Neuronal stem cell (in vitro differentiated cells): Measurements from ENCODE around the gene EFCAB11.

Source experiments
- DNase-seq: peaks from one replicate; pipeline ENCODE4 v3.0.0-alpha.2; 2013; ENCODE audit warnings: low spot score
- H2AFZ ChIP-seq: one replicate; pipeline ENCODE4 v1.6.1; 2013; ENCODE audit warnings: mild to moderate bottlenecking, low read length, inconsistent platforms
- H2AK5ac ChIP-seq: 2 replicates; pipeline ENCODE4 v1.6.1; 2013; ENCODE audit warnings: low read depth, mild to moderate bottlenecking, inconsistent platforms, low read length, moderate library complexity, mixed read lengths
- H2BK120ac ChIP-seq: 2 replicates; pipeline ENCODE4 v1.6.1; 2013; ENCODE audit warnings: low read depth, mild to moderate bottlenecking, inconsistent platforms, low read length, moderate library complexity, mixed read lengths
- H2BK12ac ChIP-seq: one replicate; pipeline ENCODE4 v1.6.1; 2013; ENCODE audit warnings: low read length, inconsistent platforms
- H2BK15ac ChIP-seq: 2 replicates; pipeline ENCODE4 v1.6.1; 2013; ENCODE audit warnings: mild to moderate bottlenecking, low read length, inconsistent platforms, mixed read lengths
- H2BK5ac ChIP-seq: one replicate; pipeline ENCODE4 v1.6.1; 2013; ENCODE audit warnings: inconsistent platforms, mild to moderate bottlenecking, low read length, moderate library complexity
- H3K14ac ChIP-seq: one replicate; pipeline ENCODE4 v1.6.1; 2013; ENCODE audit warnings: low read length, inconsistent platforms
- H3K18ac ChIP-seq: 2 replicates; pipeline ENCODE4 v1.6.1; 2013; ENCODE audit warnings: low read length, inconsistent platforms
- H3K23ac ChIP-seq: 2 replicates; pipeline ENCODE4 v1.6.1; 2013; ENCODE audit warnings: low read depth, mild to moderate bottlenecking, mixed read lengths, low read length, inconsistent platforms; ENCODE audit not compliant: poor library complexity
- H3K27ac ChIP-seq: replicated peaks from 3 replicates; pipeline ENCODE4 v1.5.1; 2013; ENCODE audit warnings: low read length, inconsistent platforms
- H3K27me3 ChIP-seq, 3 experiments: 2 replicates each; pipeline ENCODE4 v1.6.1; 2013; ENCODE audit warnings: low read length in 3 of 3, mild to moderate bottlenecking in 2 of 3, inconsistent platforms in 1 of 3, low read depth in 1 of 3, mixed read lengths in 1 of 3, moderate library complexity in 1 of 3; ENCODE audit not compliant: control insufficient read depth in 3 of 3, insufficient read depth in 3 of 3
- H3K36me3 ChIP-seq, 2 donors: replicated peaks in 1 of 2; 2 replicates each; pipeline ENCODE4 v1.6.1; 2013; ENCODE audit warnings: low read length in 2 of 2; ENCODE audit not compliant: control insufficient read depth in 2 of 2, insufficient read depth in 2 of 2
- H3K4ac ChIP-seq: 2 replicates; pipeline ENCODE4 v1.6.1; 2013; ENCODE audit warnings: inconsistent platforms, mild to moderate bottlenecking, low read length, moderate library complexity
- H3K4me1 ChIP-seq, 2 donors: 1 replicate in 1 of 2; 2 replicates in 1 of 2; pipeline ENCODE4 v1.6.1; 2013; ENCODE audit warnings: low read length in 2 of 2, low read depth in 1 of 2; ENCODE audit not compliant: control insufficient read depth in 2 of 2, insufficient read depth in 1 of 2
- H3K4me2 ChIP-seq: one replicate; pipeline ENCODE4 v1.6.1; 2013; ENCODE audit warnings: mild to moderate bottlenecking, low read length, inconsistent platforms; ENCODE audit not compliant: insufficient read depth, poor library complexity, severe bottlenecking
- H3K4me3 ChIP-seq, 2 donors: 2 replicates each; pipeline ENCODE4 v1.5.1; 2013; ENCODE audit warnings: low read length in 2 of 2, mild to moderate bottlenecking in 2 of 2, inconsistent platforms in 1 of 2, moderate library complexity in 1 of 2
- H3K79me1 ChIP-seq: one replicate; pipeline ENCODE4 v1.6.1; 2013; ENCODE audit warnings: low read depth, mild to moderate bottlenecking, inconsistent platforms, low read length, moderate library complexity
- H3K9ac ChIP-seq: one replicate; pipeline ENCODE4 v1.6.1; 2013; ENCODE audit warnings: mild to moderate bottlenecking, low read depth, low read length, inconsistent platforms; ENCODE audit not compliant: poor library complexity
- H3K9me3 ChIP-seq, 2 donors: replicated peaks in 1 of 2; 2 replicates each; pipeline versions ENCODE3 to v1.6.1; 2013; ENCODE audit warnings: low read length in 2 of 2, mild to moderate bottlenecking in 2 of 2, inconsistent platforms in 1 of 2, low read depth in 1 of 2, mixed read lengths in 1 of 2, moderate library complexity in 1 of 2; ENCODE audit not compliant: control insufficient read depth in 2 of 2, insufficient read depth in 1 of 2
- H4K8ac ChIP-seq: one replicate; pipeline ENCODE4 v1.6.1; 2013; ENCODE audit warnings: low read depth, mild to moderate bottlenecking, inconsistent platforms, low read length, moderate library complexity
- H4K91ac ChIP-seq: one replicate; pipeline ENCODE4 v1.6.1; 2013; ENCODE audit warnings: low read length, low read depth, mild to moderate bottlenecking, inconsistent platforms; ENCODE audit not compliant: poor library complexity
- WGBS, 2 donors: extraction: QIAGEN DNeasy Blood & Tissue Kit; methylation state at CpG; one replicate each; pipeline ENCODE4 v1.1.7; 2013; ENCODE audit warnings: missing lambda C conversion rate in 2 of 2, mixed read lengths in 1 of 2; ENCODE audit not compliant: insufficient read length in 2 of 2, insufficient replicate concordance in 1 of 2; ENCODE audit errors: extremely low coverage in 2 of 2; 5-methylcytosine and 5-hydroxymethylcytosine counted together

The EFCAB11 gene

DNA sequence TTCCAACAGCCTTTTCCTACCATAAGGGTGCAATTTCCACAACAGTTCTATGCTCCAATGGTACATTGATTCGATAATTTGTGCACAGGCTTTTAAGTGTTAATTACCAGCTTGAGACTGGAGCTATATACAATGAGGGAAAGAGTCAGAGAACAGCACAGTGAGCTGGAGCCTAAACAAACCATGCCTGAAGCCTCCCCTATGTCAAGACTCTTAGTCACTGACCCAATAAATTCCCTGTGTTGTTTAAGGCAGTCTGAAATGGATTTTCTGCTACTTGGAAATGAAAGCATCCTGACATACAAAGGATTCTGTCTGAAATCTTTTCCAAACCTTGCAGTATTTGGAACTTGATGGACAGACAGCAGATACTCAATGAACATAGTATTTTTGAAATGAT lies 149.0 kb downstream of the EFCAB11 start:
- Histone ChIP-seq H3K27me3 (no peaks in the 10 kb centered on the region), H3K23ac (no peak overlapping the region), H3K36me3 (no peaks in the 10 kb centered on the region), H3K4me2 (no peak overlapping the region), H3K14ac (no peak overlapping the region), H2BK120ac (no peak overlapping the region), H3K27ac (no peak overlapping the region), H3K9ac (no peak overlapping the region), H3K4ac (no peak overlapping the region), H3K18ac (no peak overlapping the region), H3K79me1 (no peaks in the 10 kb centered on the region), H2AFZ (no peak overlapping the region), H4K91ac (no peak overlapping the region), H2BK15ac (no peak overlapping the region), H3K4me3 (no peak overlapping the region), H3K4me1 (no peaks in the 10 kb centered on the region), H2AK5ac (no peak overlapping the region), H4K8ac (no peak overlapping the region), H2BK5ac (no peak overlapping the region), H3K9me3 (no peaks in the 10 kb centered on the region), H2BK12ac (no peak overlapping the region)
- DNase-seq: no peak
- no CpG with 5 or more reads among the region's 1 CpG for WGBS, 2 donors

GRCh38 chr14:89803542-89803941 lies 151.0 kb downstream of the EFCAB11 start:
- no CpG with 5 or more reads among the region's 5 CpGs for WGBS, 2 donors
- H2BK120ac ChIP-seq: no peak overlapping the region
- H3K27ac ChIP-seq: no peak overlapping the region
- no peaks in the 10 kb centered on the region for H3K9me3 ChIP-seq
- no peak overlapping the region for H3K23ac ChIP-seq
- H3K4me1 ChIP-seq: no peaks in the 10 kb centered on the region
- no peak for DNase-seq
- H2AFZ ChIP-seq: no peak overlapping the region
- H3K27me3 ChIP-seq: no peaks in the 10 kb centered on the region
- no peak overlapping the region for H2BK5ac ChIP-seq
- no peak overlapping the region for H3K4ac ChIP-seq
- no peak overlapping the region for H3K14ac ChIP-seq
- no peak overlapping the region for H4K8ac ChIP-seq
- no peaks in the 10 kb centered on the region for H3K79me1 ChIP-seq
- no peak overlapping the region for H2AK5ac ChIP-seq
- no peak overlapping the region for H2BK12ac ChIP-seq
- H3K4me2 ChIP-seq: no peak overlapping the region
- H3K4me3 ChIP-seq: no peak overlapping the region
- no peaks in the 10 kb centered on the region for H3K36me3 ChIP-seq
- H2BK15ac ChIP-seq: no peak overlapping the region
- no peak overlapping the region for H3K9ac ChIP-seq
- no peak overlapping the region for H4K91ac ChIP-seq
- no peak overlapping the region for H3K18ac ChIP-seq

- H3K4me1 ChIP-seq: no peaks in the 10 kb centered on the region
Measured at GRCh38 chr14:89801136-89801535, 153.4 kb downstream of the EFCAB11 start.

DNA sequence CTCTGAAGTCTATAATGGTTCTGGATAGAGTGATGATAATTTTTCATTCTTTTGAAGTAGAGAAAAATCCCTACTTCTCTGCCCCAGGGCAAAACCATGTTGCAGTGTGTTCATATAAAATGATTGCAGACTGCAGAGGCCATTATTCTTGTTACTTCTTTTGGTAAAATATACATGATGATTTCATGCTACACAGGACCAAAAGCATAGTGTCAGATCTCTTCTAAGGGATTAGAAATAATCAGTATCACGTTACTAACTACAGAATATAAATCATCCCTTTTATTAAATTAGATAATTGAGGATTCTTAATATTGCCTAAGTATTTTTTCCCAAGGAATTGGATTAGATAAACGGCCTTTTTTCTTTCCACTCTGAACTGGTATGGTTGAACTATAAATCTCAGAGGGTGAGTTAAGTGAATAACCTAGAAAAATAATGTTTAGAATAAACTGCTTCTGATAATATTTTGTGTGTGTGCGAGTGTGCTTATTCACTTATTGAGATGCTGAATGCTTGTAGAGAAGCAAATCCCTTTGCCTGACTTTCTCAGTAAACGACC lies 156.2 kb downstream of the EFCAB11 start:
- Histone ChIP-seq H3K18ac (no peak overlapping the region), H3K4ac (no peak overlapping the region)

More at GRCh38 chr14:89801136-89801535, 153.4 kb downstream of the EFCAB11 start:
- H3K18ac ChIP-seq: no peak overlapping the region
- H3K79me1 ChIP-seq: no peaks in the 10 kb centered on the region
- no peak overlapping the region for H2AFZ ChIP-seq
- no peak overlapping the region for H2BK5ac ChIP-seq
- no peak overlapping the region for H3K4ac ChIP-seq
- no peak overlapping the region for H3K27ac ChIP-seq
- no peak overlapping the region for H3K23ac ChIP-seq
- H3K36me3 ChIP-seq: no peaks in the 10 kb centered on the region
- H4K8ac ChIP-seq: no peak overlapping the region
- no peak overlapping the region for H2BK120ac ChIP-seq
- no peak overlapping the region for H3K14ac ChIP-seq
- no peak overlapping the region for H4K91ac ChIP-seq
- no peak overlapping the region for H3K9ac ChIP-seq
- H2BK12ac ChIP-seq: no peak overlapping the region
- H3K4me2 ChIP-seq: no peak overlapping the region
- H2BK15ac ChIP-seq: no peak overlapping the region
- no peak for DNase-seq
- no peak overlapping the region for H3K4me3 ChIP-seq
- no peaks in the 10 kb centered on the region for H3K27me3 ChIP-seq
- WGBS, 2 donors: no CpG with 5 or more reads among the region's 3 CpGs
- no peaks in the 10 kb centered on the region for H3K9me3 ChIP-seq
- H2AK5ac ChIP-seq: no peak overlapping the region

More for the DNA sequence above, 156.2 kb downstream of the EFCAB11 start:
- Histone ChIP-seq H3K4me3 (no peak overlapping the region), H3K27me3 (no peaks in the 10 kb centered on the region), H2AK5ac (no peak overlapping the region), H4K91ac (no peak overlapping the region), H3K36me3 (no peaks in the 10 kb centered on the region), H2BK15ac (no peak overlapping the region), H3K9ac (no peak overlapping the region), H2BK5ac (no peak overlapping the region), H3K14ac (no peak overlapping the region), H2AFZ (no peak overlapping the region), H2BK120ac (no peak overlapping the region), H3K9me3 (peaks cover 0 to 1% of the 10 kb centered on the region in 2 donors), H3K4me1 (no peaks in the 10 kb centered on the region), H3K27ac (no peak overlapping the region), H3K79me1 (no peaks in the 10 kb centered on the region), H2BK12ac (no peak overlapping the region), H3K4me2 (no peak overlapping the region), H4K8ac (no peak overlapping the region), H3K23ac (no peak overlapping the region)
- no CpG with 5 or more reads among the region's 4 CpGs for WGBS, 2 donors
- no peak for DNase-seq
